LNCaP clone FGC (cell line): ENCODE measurements around the gene BNC2.

Source experiments
- DNase-seq: peaks from one replicate; pipeline ENCODE4 v3.0.0-alpha.2; 2011; ENCODE audit warnings: low read depth
- H3K4me3 ChIP-seq: 2 replicates; pipeline ENCODE4 v1.5.1; 2011; ENCODE audit warnings: mild to moderate bottlenecking, low read depth, low read length, control low read depth
- CTCF ChIP-seq: IDR thresholded peaks from 2 replicates; pipeline ENCODE4 v1.5.1; 2012; ENCODE audit warnings: mild to moderate bottlenecking; ENCODE audit not compliant: control insufficient read depth, insufficient read depth; ENCODE audit errors: extremely low read depth

The BNC2 gene

DNA sequence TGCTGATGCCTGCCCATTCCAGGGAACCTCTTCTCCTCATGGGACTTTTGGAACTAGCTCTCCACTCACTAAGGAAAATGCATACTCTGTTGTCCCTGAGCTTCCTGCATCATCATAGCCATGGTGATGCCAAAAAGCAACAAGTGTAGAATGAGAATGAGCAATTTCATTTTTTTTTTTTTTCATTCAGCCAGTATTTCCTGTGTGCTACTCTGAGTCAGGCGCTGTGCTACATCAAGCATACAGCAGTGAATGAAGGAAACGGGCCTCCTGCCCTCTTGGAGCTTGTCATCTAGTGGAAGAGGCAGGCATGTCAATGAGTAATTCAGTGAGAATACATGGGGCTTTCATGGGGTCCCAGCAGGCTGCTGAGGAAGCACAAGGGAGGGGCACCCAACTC is 483.1 kb downstream of the BNC2 start:
- no peak overlapping the region for H3K4me3 ChIP-seq
- DNase-seq: no peak
- TF ChIP-seq CTCF: no peak

DNA sequence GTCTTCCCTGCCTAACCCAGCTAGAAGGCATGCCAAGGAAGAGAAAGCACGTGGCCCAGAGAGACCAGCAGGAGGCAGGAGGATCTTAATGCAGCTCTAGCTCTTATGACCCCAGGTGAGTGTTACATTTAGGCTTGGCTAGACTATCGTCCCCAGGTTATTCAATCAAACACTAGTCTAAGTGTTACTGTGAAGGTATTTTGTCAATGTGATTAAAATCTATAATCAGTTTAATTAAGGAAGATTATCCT is 483.7 kb downstream of the BNC2 start:
- H3K4me3 ChIP-seq: no peak overlapping the region
- no peak for DNase-seq
- TF ChIP-seq CTCF: no peak

GRCh38 chr9:16386007-16386826 is 484.3 kb downstream of the BNC2 start:
- DNase-seq: no peak
- no peak for TF ChIP-seq CTCF
- H3K4me3 ChIP-seq: no peak overlapping the region

GRCh38 chr9:16385590-16385989 is 484.9 kb downstream of the BNC2 start:
- H3K4me3 ChIP-seq: no peak overlapping the region
- DNase-seq: no peak
- no peak for TF ChIP-seq CTCF

DNA sequence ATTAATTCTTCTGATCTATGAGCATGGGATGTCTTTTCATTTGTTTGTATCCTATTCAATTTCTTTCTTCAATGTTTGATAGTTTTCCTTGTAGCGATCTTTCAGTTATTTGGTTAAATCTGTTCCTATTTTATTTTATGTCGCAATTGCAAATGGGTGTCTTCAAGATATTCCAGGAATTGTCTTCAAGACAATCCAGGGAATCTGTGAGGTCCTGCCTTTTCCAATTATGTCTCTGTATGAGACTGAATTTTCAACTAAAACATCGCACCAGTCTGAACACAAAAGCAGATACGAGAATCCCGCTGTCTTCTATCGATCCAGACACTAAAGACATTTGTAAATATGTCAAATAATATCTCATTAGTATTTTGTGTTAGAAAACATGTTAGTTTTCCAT is 485.5 kb downstream of the BNC2 start:
- no peak for DNase-seq
- H3K4me3 ChIP-seq: no peak overlapping the region
- no peak for TF ChIP-seq CTCF

DNA sequence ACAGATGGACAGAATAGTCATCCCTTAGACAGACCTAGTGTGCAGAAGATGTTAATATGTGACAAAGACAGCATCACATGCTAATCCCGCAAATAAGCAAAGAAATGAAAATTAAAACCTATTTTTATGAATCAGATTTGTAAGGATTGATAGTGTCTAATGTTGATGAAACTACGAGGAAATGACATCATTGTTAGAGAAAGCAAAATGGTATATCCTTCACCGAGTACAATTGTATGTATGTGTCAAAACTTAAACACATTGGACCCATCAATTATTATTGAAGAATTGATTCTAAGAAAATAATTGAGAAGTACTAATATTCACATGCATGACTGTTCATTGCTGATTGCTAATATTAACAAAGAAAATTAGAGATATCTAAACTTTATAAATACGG is 493.2 kb downstream of the BNC2 start:
- DNase-seq: no peak
- no peak overlapping the region for H3K4me3 ChIP-seq
- TF ChIP-seq CTCF: no peak

- no peak for DNase-seq
These were observed 499.2 kb downstream of the BNC2 start for GRCh38 chr9:16371306-16371705.

More at GRCh38 chr9:16371306-16371705, 499.2 kb downstream of the BNC2 start:
- no peak overlapping the region for H3K4me3 ChIP-seq
- no peak for TF ChIP-seq CTCF
